SK-N-SH treated with all-trans-retinoic acid at 6 μM for 48 hours (cell line): ENCODE results near the gene NOL9.

Source experiments
- ARNTL ChIP-seq: fragments of 450-650 bp; formaldehyde crosslinking; IDR thresholded peaks from 2 replicates; pipeline ENCODE4 v1.5.0; 2020; ENCODE audit warnings: low read depth, mild to moderate bottlenecking, moderate library complexity, borderline replicate concordance
- BACH2 ChIP-seq: fragments of 250-450 bp; sonication (Bioruptor Pico); IDR thresholded peaks from 2 replicates; pipeline ENCODE4 v1.9.0; 2021; ENCODE audit warnings: mild to moderate bottlenecking, borderline replicate concordance
- GLIS3 ChIP-seq: fragments of 250-450 bp; sonication (Bioruptor Pico); IDR thresholded peaks from 2 replicates; pipeline ENCODE4 v1.5.0; 2020; ENCODE audit warnings: mild to moderate bottlenecking, moderate library complexity
- ISL1 ChIP-seq: fragments of 250-450 bp; sonication (Bioruptor Pico); IDR thresholded peaks from 2 replicates; pipeline ENCODE4 v2.1.2; 2022; ENCODE audit warnings: mild to moderate bottlenecking, moderate library complexity
- PPARA ChIP-seq: fragments of 250-450 bp; sonication (Bioruptor Pico); IDR thresholded peaks from 2 replicates; pipeline ENCODE4 v1.5.0; 2020; ENCODE audit warnings: mild to moderate bottlenecking, borderline replicate concordance
- RARB ChIP-seq: fragments of 250-450 bp; sonication (Bioruptor Pico); IDR thresholded peaks from 2 replicates; pipeline ENCODE4 v1.8.0; 2021; ENCODE audit warnings: mild to moderate bottlenecking, moderate library complexity
- TCF4 ChIP-seq: fragments of 250-450 bp; sonication (Bioruptor Pico); IDR thresholded peaks from 2 replicates; pipeline ENCODE4 v1.8.0; 2021; ENCODE audit warnings: mild to moderate bottlenecking, moderate library complexity, borderline replicate concordance
- ZC3H10 ChIP-seq: fragments of 250-450 bp; sonication (Bioruptor Pico); IDR thresholded peaks from 2 replicates; pipeline ENCODE4 v1.5.1; 2021; ENCODE audit warnings: mild to moderate bottlenecking, moderate library complexity
- ZFP30 ChIP-seq: fragments of 450-650 bp; formaldehyde crosslinking; IDR thresholded peaks from 2 replicates; pipeline ENCODE4 v1.5.0; 2022; ENCODE audit warnings: mild to moderate bottlenecking, moderate library complexity
- TF ChIP-seq, protein P1 (sequence below): fragments of 250-450 bp; sonication (Bioruptor Pico); IDR thresholded peaks from 2 replicates; pipeline ENCODE4 v1.8.0; 2020; ENCODE audit warnings: mild to moderate bottlenecking, moderate library complexity, borderline replicate concordance
- TF ChIP-seq, protein P2 (sequence below): fragments of 250-450 bp; sonication (Bioruptor Pico); IDR thresholded peaks from 2 replicates; pipeline ENCODE4 v1.5.0; 2020; ENCODE audit warnings: mild to moderate bottlenecking, moderate library complexity
- TF ChIP-seq, protein P3 (sequence below): fragments of 250-450 bp; sonication (Bioruptor Pico); IDR thresholded peaks from 2 replicates; pipeline ENCODE4 v1.5.1; 2020; ENCODE audit warnings: low read depth, mild to moderate bottlenecking, moderate library complexity

DNA sequence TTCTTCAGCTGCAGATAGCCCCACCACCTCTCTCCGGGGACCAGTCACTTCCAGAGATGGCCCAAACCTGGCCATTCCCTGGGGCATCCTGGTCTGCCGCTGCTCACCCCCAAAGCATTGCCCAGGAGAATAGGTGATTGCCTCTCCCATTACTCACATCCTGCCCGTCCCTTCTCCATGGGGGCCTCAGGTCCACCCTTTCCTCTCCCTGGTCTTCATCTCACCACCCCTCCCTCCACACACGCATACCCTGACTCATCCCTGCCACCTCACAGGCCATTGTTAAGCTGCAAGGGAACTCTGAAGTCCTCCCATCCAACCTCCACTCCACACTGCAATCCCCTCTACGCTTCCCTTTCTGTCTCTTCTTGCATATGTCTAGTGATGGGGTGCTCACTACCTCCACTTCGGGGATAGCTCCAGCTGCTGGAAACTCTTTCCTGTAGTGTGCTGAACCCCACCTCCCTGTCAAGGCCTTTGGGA lies 62.8 kb downstream of the NOL9 start, which contains the start of gene PLEKHG5:
- TF ChIP-seq TCF4 (CRISPR knock-in tag) (no peak), RARB (CRISPR knock-in tag) (no peak), ZFP30 (CRISPR knock-in tag) (no peak), ISL1 (CRISPR knock-in tag) (no peak), BACH2 (CRISPR knock-in tag) (no peak), ZC3H10 (CRISPR knock-in tag) (no peak), ARNTL (CRISPR knock-in tag) (no peak), PPARA (CRISPR knock-in tag) (no peak), GLIS3 (CRISPR knock-in tag) (no peak)
- TF ChIP-seq, protein P1, sequence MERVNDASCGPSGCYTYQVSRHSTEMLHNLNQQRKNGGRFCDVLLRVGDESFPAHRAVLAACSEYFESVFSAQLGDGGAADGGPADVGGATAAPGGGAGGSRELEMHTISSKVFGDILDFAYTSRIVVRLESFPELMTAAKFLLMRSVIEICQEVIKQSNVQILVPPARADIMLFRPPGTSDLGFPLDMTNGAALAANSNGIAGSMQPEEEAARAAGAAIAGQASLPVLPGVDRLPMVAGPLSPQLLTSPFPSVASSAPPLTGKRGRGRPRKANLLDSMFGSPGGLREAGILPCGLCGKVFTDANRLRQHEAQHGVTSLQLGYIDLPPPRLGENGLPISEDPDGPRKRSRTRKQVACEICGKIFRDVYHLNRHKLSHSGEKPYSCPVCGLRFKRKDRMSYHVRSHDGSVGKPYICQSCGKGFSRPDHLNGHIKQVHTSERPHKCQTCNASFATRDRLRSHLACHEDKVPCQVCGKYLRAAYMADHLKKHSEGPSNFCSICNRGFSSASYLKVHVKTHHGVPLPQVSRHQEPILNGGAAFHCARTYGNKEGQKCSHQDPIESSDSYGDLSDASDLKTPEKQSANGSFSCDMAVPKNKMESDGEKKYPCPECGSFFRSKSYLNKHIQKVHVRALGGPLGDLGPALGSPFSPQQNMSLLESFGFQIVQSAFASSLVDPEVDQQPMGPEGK: no peak
- TF ChIP-seq, protein P2, sequence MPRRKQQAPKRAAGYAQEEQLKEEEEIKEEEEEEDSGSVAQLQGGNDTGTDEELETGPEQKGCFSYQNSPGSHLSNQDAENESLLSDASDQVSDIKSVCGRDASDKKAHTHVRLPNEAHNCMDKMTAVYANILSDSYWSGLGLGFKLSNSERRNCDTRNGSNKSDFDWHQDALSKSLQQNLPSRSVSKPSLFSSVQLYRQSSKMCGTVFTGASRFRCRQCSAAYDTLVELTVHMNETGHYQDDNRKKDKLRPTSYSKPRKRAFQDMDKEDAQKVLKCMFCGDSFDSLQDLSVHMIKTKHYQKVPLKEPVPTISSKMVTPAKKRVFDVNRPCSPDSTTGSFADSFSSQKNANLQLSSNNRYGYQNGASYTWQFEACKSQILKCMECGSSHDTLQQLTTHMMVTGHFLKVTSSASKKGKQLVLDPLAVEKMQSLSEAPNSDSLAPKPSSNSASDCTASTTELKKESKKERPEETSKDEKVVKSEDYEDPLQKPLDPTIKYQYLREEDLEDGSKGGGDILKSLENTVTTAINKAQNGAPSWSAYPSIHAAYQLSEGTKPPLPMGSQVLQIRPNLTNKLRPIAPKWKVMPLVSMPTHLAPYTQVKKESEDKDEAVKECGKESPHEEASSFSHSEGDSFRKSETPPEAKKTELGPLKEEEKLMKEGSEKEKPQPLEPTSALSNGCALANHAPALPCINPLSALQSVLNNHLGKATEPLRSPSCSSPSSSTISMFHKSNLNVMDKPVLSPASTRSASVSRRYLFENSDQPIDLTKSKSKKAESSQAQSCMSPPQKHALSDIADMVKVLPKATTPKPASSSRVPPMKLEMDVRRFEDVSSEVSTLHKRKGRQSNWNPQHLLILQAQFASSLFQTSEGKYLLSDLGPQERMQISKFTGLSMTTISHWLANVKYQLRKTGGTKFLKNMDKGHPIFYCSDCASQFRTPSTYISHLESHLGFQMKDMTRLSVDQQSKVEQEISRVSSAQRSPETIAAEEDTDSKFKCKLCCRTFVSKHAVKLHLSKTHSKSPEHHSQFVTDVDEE (CRISPR knock-in tag): no peak
- TF ChIP-seq, protein P3, sequence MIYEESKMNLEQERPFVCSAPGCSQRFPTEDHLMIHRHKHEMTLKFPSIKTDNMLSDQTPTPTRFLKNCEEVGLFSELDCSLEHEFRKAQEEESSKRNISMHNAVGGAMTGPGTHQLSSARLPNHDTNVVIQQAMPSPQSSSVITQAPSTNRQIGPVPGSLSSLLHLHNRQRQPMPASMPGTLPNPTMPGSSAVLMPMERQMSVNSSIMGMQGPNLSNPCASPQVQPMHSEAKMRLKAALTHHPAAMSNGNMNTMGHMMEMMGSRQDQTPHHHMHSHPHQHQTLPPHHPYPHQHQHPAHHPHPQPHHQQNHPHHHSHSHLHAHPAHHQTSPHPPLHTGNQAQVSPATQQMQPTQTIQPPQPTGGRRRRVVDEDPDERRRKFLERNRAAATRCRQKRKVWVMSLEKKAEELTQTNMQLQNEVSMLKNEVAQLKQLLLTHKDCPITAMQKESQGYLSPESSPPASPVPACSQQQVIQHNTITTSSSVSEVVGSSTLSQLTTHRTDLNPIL: no peak
